NCI-H2107 treated with DMSO at 0.1 percent for 48 hours (cell line): ENCODE measurements around the gene OR5H14.
"Not testable (repeated sequence)": the region's sequence is repeated elsewhere in the genome, so short reads cannot be mapped to it uniquely, and the experiment has no call there.

Experiments used
- DNase-seq: peaks from one replicate; lab custom pipeline; 2025; ENCODE audit not compliant: unreplicated experiment; lab: John Stamatoyannopoulos, UW

Gene OR5H14

GRCh38 chr3:98147179-98147578 is at the start of gene OR5H14:
Gene OR5H14, plus strand, starts transcription at chr3:98147479. Its CDS starts 1,907 bp downstream, at chr3:98149386.
- no peak for DNase-seq

GRCh38 chr3:98099848-98100247 is 47.4 kb upstream of the OR5H14 start:
- no peak for DNase-seq

- DNase-seq: no peak
These were observed 39.1 kb upstream of the OR5H14 start for GRCh38 chr3:98108162-98108561.

GRCh38 chr3:98109807-98110549 is 37.3 kb upstream of the OR5H14 start:
- no peak for DNase-seq

- DNase-seq: no peak
These were observed 36.8 kb upstream of the OR5H14 start for GRCh38 chr3:98110550-98110908.

- DNase-seq: no peak
These were observed 33.0 kb upstream of the OR5H14 start for GRCh38 chr3:98114264-98114663.

GRCh38 chr3:98115717-98116116 is 31.6 kb upstream of the OR5H14 start:
- no peak for DNase-seq

GRCh38 chr3:98130421-98130820 is 16.9 kb upstream of the OR5H14 start, which contains the start of gene OR5H1:
Gene OR5H1, plus strand, starts transcription at chr3:98130721. Its CDS starts 1,977 bp downstream, at chr3:98132698.
- DNase-seq: no peak

- DNase-seq: no peak
These were observed 10.6 kb upstream of the OR5H14 start for GRCh38 chr3:98136631-98137030.

- not testable (repeated sequence) for DNase-seq
These were observed 9.3 kb upstream of the OR5H14 start for GRCh38 chr3:98137826-98138557.

GRCh38 chr3:98140531-98140930 is 6.7 kb upstream of the OR5H14 start:
- DNase-seq: no peak

- DNase-seq: no peak
These were observed 1.5 kb downstream of the OR5H14 start for GRCh38 chr3:98148751-98149150.

GRCh38 chr3:98149456-98149855 is 2.2 kb downstream of the OR5H14 start:
- not testable (repeated sequence) for DNase-seq

GRCh38 chr3:98151241-98151640 is 4.0 kb downstream of the OR5H14 start:
- no peak for DNase-seq

- DNase-seq: no peak
These were observed 19.1 kb downstream of the OR5H14 start, which contains the start of gene OR5H15 for GRCh38 chr3:98166396-98166795. Gene OR5H15, plus strand, starts transcription at chr3:98166696. Its CDS starts 2,004 bp downstream, at chr3:98168700.

GRCh38 chr3:98171071-98171470 is 23.8 kb downstream of the OR5H14 start:
- DNase-seq: no peak

- DNase-seq: no peak
These were observed 25.3 kb downstream of the OR5H14 start for GRCh38 chr3:98172621-98173020.

- DNase-seq: no peak
These were observed 33.1 kb downstream of the OR5H14 start for GRCh38 chr3:98180319-98180890.

GRCh38 chr3:98182196-98182595 is 34.9 kb downstream of the OR5H14 start:
- no peak for DNase-seq

- DNase-seq: no peak
These were observed 37.9 kb downstream of the OR5H14 start for GRCh38 chr3:98185180-98185579.

GRCh38 chr3:98188545-98188944 is 41.3 kb downstream of the OR5H14 start:
- DNase-seq: no peak

GRCh38 chr3:98190911-98191310 is 43.6 kb downstream of the OR5H14 start:
- DNase-seq: not testable (repeated sequence)
